GM04503 (cell line): ENCODE results near the gene CDC26.
A peak's percentile ranks its signal among the peaks of the same experiment; 100 is the strongest.
"Not testable (repeated sequence)": the region's sequence is repeated elsewhere in the genome, so short reads cannot be mapped to it uniquely, and the experiment has no call there.

Experiments used
- DNase-seq: peaks from one replicate; pipeline ENCODE4 v3.0.0-alpha.2; 2012; ENCODE audit warnings: low read depth

CDC26 gene

GRCh38 chr9:113275157-113276131, at the start of gene CDC26, which contains the start of gene PRPF4:
CDC26 (minus strand) TSS chr9:113275572; CDS start chr9:113272507, 3,065 bp downstream.
PRPF4 (plus strand) TSS chr9:113275658; CDS start chr9:113275744, 86 bp downstream.
- peak; percentile 94 for DNase-seq

- no peak for DNase-seq
These were observed 47.3 kb upstream of the CDC26 start for GRCh38 chr9:113322671-113323070.

- no peak for DNase-seq
These were observed 44.7 kb upstream of the CDC26 start for GRCh38 chr9:113320051-113320450.

- DNase-seq: no peak
These were observed 43.7 kb upstream of the CDC26 start for GRCh38 chr9:113319054-113319453.

- no peak for DNase-seq
These were observed 42.4 kb upstream of the CDC26 start for GRCh38 chr9:113317777-113318176.

GRCh38 chr9:113316030-113316429, 40.7 kb upstream of the CDC26 start:
- DNase-seq: no peak

- no peak for DNase-seq
These were observed 39.9 kb upstream of the CDC26 start for GRCh38 chr9:113315231-113315630.

GRCh38 chr9:113313261-113313660, 37.9 kb upstream of the CDC26 start:
- DNase-seq: no peak

- no peak for DNase-seq
These were observed 36.6 kb upstream of the CDC26 start for GRCh38 chr9:113311961-113312360.

- no peak for DNase-seq
These were observed 35.2 kb upstream of the CDC26 start for GRCh38 chr9:113310538-113310937.

- no peak for DNase-seq
These were observed 33.9 kb upstream of the CDC26 start for GRCh38 chr9:113309204-113309813.

- no peak for DNase-seq
These were observed 32.1 kb upstream of the CDC26 start for GRCh38 chr9:113307396-113307975.

GRCh38 chr9:113306566-113306965, 31.2 kb upstream of the CDC26 start:
- DNase-seq: no peak

- DNase-seq: no peak
These were observed 27.5 kb upstream of the CDC26 start, which contains the start of gene RNF183 for GRCh38 chr9:113302792-113303418. RNF183 (minus strand) TSS chr9:113303376; CDS start chr9:113298184, 5,192 bp downstream.

- DNase-seq: no peak
These were observed 26.2 kb upstream of the CDC26 start for GRCh38 chr9:113301548-113301947.

GRCh38 chr9:113299800-113300292, 24.5 kb upstream of the CDC26 start:
- no peak for DNase-seq

- DNase-seq: no peak
These were observed 23.8 kb upstream of the CDC26 start for GRCh38 chr9:113298924-113299770.

- DNase-seq: no peak
These were observed 22.9 kb upstream of the CDC26 start for GRCh38 chr9:113298311-113298710.

- no peak for DNase-seq
These were observed 21.6 kb upstream of the CDC26 start for GRCh38 chr9:113296796-113297558.

GRCh38 chr9:113296247-113296646, 20.9 kb upstream of the CDC26 start:
- DNase-seq: not testable (repeated sequence)
